BJ (cell line): Measurements from ENCODE around the gene UBE2E1. TPM values are rescaled to one million over a fixed set of nuclear protein-coding genes. Genes with fewer than 3 reads are reported as not detected.

Experiments used
- CTCF ChIA-PET: fragments of 350-600 bp; formaldehyde crosslinking; extraction: SDS; loops from one replicate; lab custom pipeline; 2021; ENCODE audit warnings: antibody characterized with exemption, inconsistent platforms; lab: Yijun Ruan, JAX
- POLR2A ChIA-PET: fragments of 300-600 bp; sonication (Branson Sonifier 250); formaldehyde crosslinking; extraction: SDS; loops from one replicate; lab custom pipeline; 2021; ENCODE audit warnings: antibody characterized with exemption; lab: Charles Lee
- DNase-seq: peaks from one replicate; pipeline ENCODE4 v3.0.0-alpha.2; 2011; ENCODE audit warnings: low read depth
- H3K27me3 ChIP-seq: 2 replicates; pipeline ENCODE4 v1.6.0; 2011; ENCODE audit warnings: low read length; ENCODE audit not compliant: control insufficient read depth, insufficient read depth
- H3K36me3 ChIP-seq: 2 replicates; pipeline ENCODE4 v1.5.1; 2011; ENCODE audit warnings: low read length; ENCODE audit not compliant: control insufficient read depth, insufficient read depth
- H3K4me3 ChIP-seq: 2 replicates; pipeline ENCODE4 v1.5.1; 2011; ENCODE audit warnings: low read depth, mild to moderate bottlenecking, control low read depth, low read length
- CTCF ChIP-seq: IDR thresholded peaks from 2 replicates; pipeline ENCODE4 v1.5.1; 2011; ENCODE audit warnings: low read depth, mild to moderate bottlenecking, control low read depth, inconsistent platforms, low read length, moderate library complexity; ENCODE audit not compliant: insufficient read depth
- polyA plus RNA-seq: library from polyadenylated mRNA; depleted of rRNA; stranded (reverse); fragments of >200 nt; gene quantifications from 2 replicates; pipeline ENCODE4 v1.2.3, GENCODE V29; 2011

Gene UBE2E1
- polyA plus RNA-seq, 1 experiment: 70.0 TPM

- no peaks in the 10 kb centered on the region for H3K36me3 ChIP-seq
- ChIA-PET POLR2A (no interaction called here), CTCF (interaction anchor here (0.8 to 1.4 kb wide), 2 partner anchors 10 to 11 kb away, joined by 3 to 4 read pairs; no protein-coding TSS in a partner anchor)
- TF ChIP-seq CTCF: no peak
- DNase-seq: no peak
- no peak overlapping the region for H3K4me3 ChIP-seq
- H3K27me3 ChIP-seq: no peaks in the 10 kb centered on the region
These were observed 44.8 kb upstream of the UBE2E1 start for GRCh38 chr3:23760871-23761373.

GRCh38 chr3:23761440-23761896 is 44.3 kb upstream of the UBE2E1 start:
- H3K4me3 ChIP-seq: no peak overlapping the region
- ChIA-PET POLR2A (no interaction called here), CTCF (interaction anchor here (0.8 to 1.4 kb wide), 2 partner anchors 11 to 12 kb away, joined by 3 to 4 read pairs; no protein-coding TSS in a partner anchor)
- no peaks in the 10 kb centered on the region for H3K27me3 ChIP-seq
- no peaks in the 10 kb centered on the region for H3K36me3 ChIP-seq
- peak; percentile 30 for TF ChIP-seq CTCF
- DNase-seq: no peak

- ChIA-PET POLR2A (interaction anchor here (0.7 kb wide), 1 partner anchor 604 kb away, joined by 7 read pairs; no protein-coding TSS in a partner anchor), CTCF (interaction anchor here (0.8 to 1.2 kb wide), 2 partner anchors 10 to 577 kb away, joined by 3 to 4 read pairs; no protein-coding TSS in a partner anchor)
- no peak for DNase-seq
- Histone ChIP-seq H3K36me3 (no peaks in the 10 kb centered on the region), H3K27me3 (no peaks in the 10 kb centered on the region), H3K4me3 (no peak overlapping the region)
- TF ChIP-seq CTCF: no peak
These were observed 43.5 kb upstream of the UBE2E1 start for GRCh38 chr3:23762214-23762613.

GRCh38 chr3:23762759-23763477 is 42.8 kb upstream of the UBE2E1 start:
- ChIA-PET CTCF (interaction anchor here (0.8 to 1.2 kb wide), 3 partner anchors 11 to 578 kb away, joined by 3 to 4 read pairs (median 3); no protein-coding TSS in a partner anchor), POLR2A (interaction anchor here (0.7 kb wide), 1 partner anchor 605 kb away, joined by 7 read pairs; no protein-coding TSS in a partner anchor)
- DNase-seq: no peak
- Histone ChIP-seq H3K27me3 (no peaks in the 10 kb centered on the region), H3K4me3 (peak overlapping the region; percentile 18; the same call in 1 of the 2 replicates), H3K36me3 (no peaks in the 10 kb centered on the region)
- no peak for TF ChIP-seq CTCF

GRCh38 chr3:23764407-23764806 is 41.3 kb upstream of the UBE2E1 start:
- Histone ChIP-seq H3K36me3 (no peaks in the 10 kb centered on the region), H3K4me3 (no peak overlapping the region), H3K27me3 (no peaks in the 10 kb centered on the region)
- no peak for TF ChIP-seq CTCF
- ChIA-PET POLR2A (no interaction called here), CTCF (no interaction called here)
- DNase-seq: no peak
